ENCODE data around the gene DGLUCY.

DNA sequence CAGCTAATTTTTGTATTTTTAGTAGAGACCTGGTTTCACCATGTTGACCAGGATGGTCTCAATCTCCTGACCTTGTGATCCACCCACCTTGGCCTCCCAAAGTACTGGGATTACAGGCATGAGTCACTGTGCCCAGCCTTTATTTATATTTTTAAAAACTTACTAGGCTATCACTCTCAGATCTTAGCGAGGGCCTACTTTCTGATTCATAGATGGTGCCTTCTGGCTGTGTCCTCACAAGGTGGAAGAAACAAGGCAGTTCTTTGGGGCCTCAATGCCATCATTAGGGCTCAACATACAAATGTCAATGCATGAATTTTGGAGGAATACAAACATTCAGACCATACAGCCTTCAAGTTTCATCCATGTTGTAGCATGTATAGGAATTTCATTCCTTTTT, 2.4 kb upstream of the DGLUCY start:
- TF ChIP-seq, protein P1, sequence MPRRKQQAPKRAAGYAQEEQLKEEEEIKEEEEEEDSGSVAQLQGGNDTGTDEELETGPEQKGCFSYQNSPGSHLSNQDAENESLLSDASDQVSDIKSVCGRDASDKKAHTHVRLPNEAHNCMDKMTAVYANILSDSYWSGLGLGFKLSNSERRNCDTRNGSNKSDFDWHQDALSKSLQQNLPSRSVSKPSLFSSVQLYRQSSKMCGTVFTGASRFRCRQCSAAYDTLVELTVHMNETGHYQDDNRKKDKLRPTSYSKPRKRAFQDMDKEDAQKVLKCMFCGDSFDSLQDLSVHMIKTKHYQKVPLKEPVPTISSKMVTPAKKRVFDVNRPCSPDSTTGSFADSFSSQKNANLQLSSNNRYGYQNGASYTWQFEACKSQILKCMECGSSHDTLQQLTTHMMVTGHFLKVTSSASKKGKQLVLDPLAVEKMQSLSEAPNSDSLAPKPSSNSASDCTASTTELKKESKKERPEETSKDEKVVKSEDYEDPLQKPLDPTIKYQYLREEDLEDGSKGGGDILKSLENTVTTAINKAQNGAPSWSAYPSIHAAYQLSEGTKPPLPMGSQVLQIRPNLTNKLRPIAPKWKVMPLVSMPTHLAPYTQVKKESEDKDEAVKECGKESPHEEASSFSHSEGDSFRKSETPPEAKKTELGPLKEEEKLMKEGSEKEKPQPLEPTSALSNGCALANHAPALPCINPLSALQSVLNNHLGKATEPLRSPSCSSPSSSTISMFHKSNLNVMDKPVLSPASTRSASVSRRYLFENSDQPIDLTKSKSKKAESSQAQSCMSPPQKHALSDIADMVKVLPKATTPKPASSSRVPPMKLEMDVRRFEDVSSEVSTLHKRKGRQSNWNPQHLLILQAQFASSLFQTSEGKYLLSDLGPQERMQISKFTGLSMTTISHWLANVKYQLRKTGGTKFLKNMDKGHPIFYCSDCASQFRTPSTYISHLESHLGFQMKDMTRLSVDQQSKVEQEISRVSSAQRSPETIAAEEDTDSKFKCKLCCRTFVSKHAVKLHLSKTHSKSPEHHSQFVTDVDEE (CRISPR knock-in tag; IDR thresholded peaks at IDR 0.05): no peak
- no peak for TF ChIP-seq TCF4 (CRISPR knock-in tag; IDR thresholded peaks at IDR 0.05; ENCODE audit: borderline replicate concordance)
- TF ChIP-seq ARNTL (CRISPR knock-in tag; IDR thresholded peaks at IDR 0.05; ENCODE audit: borderline replicate concordance, low read depth): no peak
- TF ChIP-seq TOX (CRISPR knock-in tag; IDR thresholded peaks at IDR 0.05; ENCODE audit: borderline replicate concordance): no peak
- no peak for TF ChIP-seq PATZ1 (CRISPR knock-in tag; IDR thresholded peaks at IDR 0.05; ENCODE audit: borderline replicate concordance)
- no peak for TF ChIP-seq SNAI2 (CRISPR knock-in tag; IDR thresholded peaks at IDR 0.05)
- TF ChIP-seq OSR1 (CRISPR knock-in tag; IDR thresholded peaks at IDR 0.05): no peak
- no peak for TF ChIP-seq CREB5 (CRISPR knock-in tag; IDR thresholded peaks at IDR 0.05; ENCODE audit: low read depth)

All from SK-N-SH treated with all-trans-retinoic acid at 6 μM for 48 hours (cell line).